ENCODE data around the gene RARG.

Gene RARG

DNA sequence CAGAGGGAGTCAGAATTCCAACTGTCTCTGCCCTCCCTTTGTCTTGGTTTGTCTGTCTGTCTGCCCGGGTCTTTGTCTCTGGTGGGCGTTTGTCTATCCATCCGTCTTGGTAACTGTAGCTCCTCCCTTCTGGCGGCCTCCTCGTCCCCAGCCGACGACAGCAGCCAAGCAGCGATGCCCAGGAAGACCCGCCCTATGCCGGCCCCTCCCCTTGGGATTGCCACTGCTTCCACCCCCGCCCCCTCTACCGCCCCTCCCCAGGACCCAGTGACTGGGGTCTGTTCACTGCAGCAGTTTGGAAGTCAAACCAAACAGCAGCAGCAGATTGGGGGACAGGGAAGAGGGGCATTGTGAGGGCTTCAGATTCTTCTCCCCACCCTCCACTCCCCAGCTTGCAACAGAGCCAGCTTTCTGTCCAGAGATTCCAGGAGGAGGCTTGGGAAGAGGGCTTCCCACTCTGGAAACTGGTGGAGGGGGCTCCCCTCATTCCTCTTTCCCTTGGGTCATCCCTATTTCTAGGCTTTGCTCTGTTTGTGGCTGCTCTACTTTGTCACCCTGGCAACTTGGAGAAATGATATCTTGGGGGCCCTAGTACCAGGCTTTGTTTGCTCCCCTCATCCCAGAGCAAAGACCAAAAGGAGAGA is 2.4 kb upstream of the RARG start:
- Mint-ChIP-seq H3K27ac (peak overlapping the region; percentile 36), H3K4me1 (ENCODE audit: low read depth) (peaks cover 51% of the 10 kb centered on the region), H3K36me3 (ENCODE audit: low read depth) (no peaks in the 10 kb centered on the region), H3K9me3 (no peaks in the 10 kb centered on the region), H3K27me3 (ENCODE audit: low read depth) (no peaks in the 10 kb centered on the region), H3K4me3 (no peak overlapping the region)

DNA sequence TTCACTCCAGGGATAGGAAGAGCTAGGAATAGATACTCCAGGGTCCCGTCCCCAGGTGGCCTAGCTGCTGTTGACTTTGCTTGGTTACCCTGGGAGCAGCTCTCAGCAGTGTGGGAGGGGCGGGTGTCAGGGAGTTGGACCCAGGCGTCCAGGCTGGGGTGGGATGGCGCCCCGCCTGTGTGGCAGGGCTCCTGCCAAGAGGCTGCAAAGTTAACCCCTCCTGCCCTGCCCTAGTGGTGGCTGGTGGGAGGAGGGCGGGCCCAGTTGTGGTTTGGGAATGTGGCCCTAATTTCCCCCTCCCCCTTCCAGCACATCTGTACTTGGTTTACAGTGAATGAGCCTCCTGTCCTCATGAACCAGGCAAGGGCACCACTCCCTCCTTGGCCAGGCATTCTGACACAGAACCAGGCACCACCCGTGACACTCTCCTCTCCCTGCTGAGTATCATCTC is 1.7 kb upstream of the RARG start:
- H3K27ac Mint-ChIP-seq = peak overlapping the region; percentile 74
- H3K9me3 Mint-ChIP-seq = no peaks in the 10 kb centered on the region
- H3K27me3 Mint-ChIP-seq (ENCODE audit: low read depth) = no peaks in the 10 kb centered on the region
- H3K36me3 Mint-ChIP-seq (ENCODE audit: low read depth) = no peaks in the 10 kb centered on the region
- peak overlapping the region; percentile 89 for H3K4me3 Mint-ChIP-seq
- H3K4me1 Mint-ChIP-seq (ENCODE audit: low read depth) = peaks cover 54% of the 10 kb centered on the region

DNA sequence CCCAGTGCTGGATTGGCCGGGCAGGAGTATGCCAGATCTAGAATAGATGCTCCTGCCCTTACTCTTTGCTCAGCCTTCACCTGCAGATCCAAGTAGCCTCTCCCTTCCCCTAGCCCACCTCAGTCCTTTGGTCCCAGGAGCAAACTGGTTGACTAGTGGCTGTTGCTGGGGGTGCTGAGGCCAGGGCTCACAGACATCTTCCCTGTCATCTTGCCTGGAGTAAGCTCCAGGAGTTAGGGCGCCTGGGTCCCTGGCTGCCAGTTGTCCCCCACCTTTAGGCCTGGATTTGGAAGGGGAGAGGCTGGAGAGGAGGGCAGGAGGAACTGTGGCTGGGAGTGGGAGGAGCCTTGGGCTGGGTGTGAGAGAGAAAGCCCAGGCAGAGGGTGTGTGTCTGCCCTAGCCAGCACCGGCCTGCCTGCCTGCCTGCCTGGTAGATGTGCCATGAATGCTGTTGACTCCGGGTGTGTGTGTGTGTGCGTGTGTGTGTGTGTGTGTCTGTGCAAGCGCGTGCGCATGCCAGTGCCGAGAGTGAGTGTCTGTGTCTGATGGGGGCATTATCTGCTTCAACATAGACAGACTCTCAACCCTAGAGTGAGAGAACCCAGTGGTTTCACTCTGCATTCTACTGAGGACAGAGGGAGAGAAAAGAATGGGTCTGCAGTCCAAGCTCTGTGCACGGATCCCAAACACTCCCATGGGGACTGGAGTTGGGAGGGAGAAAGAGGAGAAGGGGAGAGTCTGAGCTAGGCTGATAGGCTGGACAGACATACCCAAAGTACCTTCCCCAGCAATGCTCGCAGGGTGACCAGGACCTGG is 845 bp upstream of the RARG start:
- Mint-ChIP-seq H3K4me1 (ENCODE audit: low read depth) (peaks cover 57% of the 10 kb centered on the region), H3K9me3 (no peaks in the 10 kb centered on the region), H3K4me3 (peak overlapping the region; percentile 89), H3K36me3 (ENCODE audit: low read depth) (no peaks in the 10 kb centered on the region), H3K27ac (peak overlapping the region; percentile 80), H3K27me3 (ENCODE audit: low read depth) (no peaks in the 10 kb centered on the region)

DNA sequence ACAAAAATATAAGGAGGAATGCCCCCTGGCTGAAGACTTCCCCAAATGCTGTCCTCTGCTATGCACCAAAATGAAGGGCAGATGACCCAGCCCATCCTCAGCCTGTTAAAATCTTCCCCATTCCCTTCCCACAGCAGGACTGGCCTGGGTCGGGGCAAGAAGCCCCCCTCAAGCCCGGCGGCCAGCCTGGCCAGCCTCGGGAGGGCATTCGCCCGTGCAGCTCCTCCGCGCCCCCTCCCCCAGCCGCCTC is 413 bp downstream of the RARG start:
- H3K36me3 Mint-ChIP-seq (ENCODE audit: low read depth) = peaks cover 4% of the 10 kb centered on the region

DNA sequence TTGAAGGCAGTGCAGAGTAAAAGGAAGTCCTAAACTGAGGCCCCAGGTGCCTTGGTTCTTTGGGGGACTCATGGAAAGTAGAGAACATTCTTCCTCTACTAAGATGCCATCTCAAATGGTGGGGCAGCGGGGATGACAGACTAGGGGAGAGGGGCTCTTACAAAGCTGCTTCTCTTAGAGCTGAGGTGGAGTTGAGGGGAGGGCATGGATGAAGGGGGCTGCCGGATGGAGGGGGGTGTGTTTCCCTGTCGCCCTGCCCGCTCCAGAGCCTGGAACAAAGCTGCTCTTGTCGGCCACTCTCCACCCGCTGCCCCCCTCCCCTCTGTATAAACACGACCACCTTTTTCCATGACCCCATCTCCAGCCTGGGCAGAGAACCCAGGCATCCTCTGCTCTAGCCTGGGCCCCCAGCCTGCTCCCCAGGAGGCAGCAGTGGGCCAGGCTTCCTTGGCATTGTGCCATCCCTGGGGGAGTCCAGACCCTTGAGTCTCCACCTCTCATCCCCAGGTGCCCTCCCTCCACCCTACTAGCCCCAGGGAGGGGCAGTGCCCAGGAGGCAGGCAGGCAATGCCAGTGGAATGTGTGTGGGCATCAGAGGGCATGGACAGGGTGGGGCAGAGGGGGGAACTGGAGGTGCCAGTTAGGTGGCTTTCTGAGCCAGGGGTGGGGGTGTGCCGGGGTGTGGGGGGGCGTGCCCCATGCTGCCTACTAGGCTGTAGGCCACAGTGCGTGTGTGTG is 1.7 kb downstream of the RARG start:
- H3K36me3 Mint-ChIP-seq (ENCODE audit: low read depth) = peaks cover 7% of the 10 kb centered on the region
- peak overlapping the region; percentile 27 for H3K27ac Mint-ChIP-seq
- H3K9me3 Mint-ChIP-seq = no peaks in the 10 kb centered on the region
- H3K4me1 Mint-ChIP-seq (ENCODE audit: low read depth) = peaks cover 46% of the 10 kb centered on the region
- no peaks in the 10 kb centered on the region for H3K27me3 Mint-ChIP-seq (ENCODE audit: low read depth)
- H3K4me3 Mint-ChIP-seq = peak overlapping the region; percentile 9

More for the DNA sequence above, 413 bp downstream of the RARG start:
- Mint-ChIP-seq H3K27me3 (ENCODE audit: low read depth) (no peaks in the 10 kb centered on the region), H3K27ac (no peak overlapping the region), H3K4me1 (ENCODE audit: low read depth) (peaks cover 52% of the 10 kb centered on the region), H3K4me3 (peak overlapping the region; percentile 67), H3K9me3 (no peaks in the 10 kb centered on the region)

DNA sequence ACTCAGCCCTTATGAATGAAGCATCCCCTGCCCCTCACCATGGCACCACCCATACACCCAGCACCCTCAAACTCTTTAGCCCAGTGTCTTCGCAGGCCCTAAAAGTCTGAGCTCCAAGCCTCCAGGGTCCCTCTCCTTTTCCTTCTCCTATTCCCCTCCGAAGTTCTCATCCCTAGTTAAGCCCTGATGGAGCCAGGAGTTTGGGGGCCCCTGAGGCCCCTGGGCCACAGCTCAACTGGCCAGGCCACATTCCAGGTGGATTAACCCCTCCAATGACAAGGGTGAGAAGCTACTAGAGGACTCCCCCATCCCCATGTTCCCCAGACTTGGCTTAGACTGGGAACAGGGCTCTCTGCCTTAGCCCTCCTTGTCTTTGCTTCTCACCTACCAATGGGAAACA is 2.6 kb downstream of the RARG start:
- Mint-ChIP-seq H3K4me1 (ENCODE audit: low read depth) (peaks cover 51% of the 10 kb centered on the region), H3K9me3 (no peaks in the 10 kb centered on the region), H3K36me3 (ENCODE audit: low read depth) (peaks cover 11% of the 10 kb centered on the region), H3K27ac (peak overlapping the region; percentile 57), H3K4me3 (no peak overlapping the region), H3K27me3 (ENCODE audit: low read depth) (no peaks in the 10 kb centered on the region)

DNA sequence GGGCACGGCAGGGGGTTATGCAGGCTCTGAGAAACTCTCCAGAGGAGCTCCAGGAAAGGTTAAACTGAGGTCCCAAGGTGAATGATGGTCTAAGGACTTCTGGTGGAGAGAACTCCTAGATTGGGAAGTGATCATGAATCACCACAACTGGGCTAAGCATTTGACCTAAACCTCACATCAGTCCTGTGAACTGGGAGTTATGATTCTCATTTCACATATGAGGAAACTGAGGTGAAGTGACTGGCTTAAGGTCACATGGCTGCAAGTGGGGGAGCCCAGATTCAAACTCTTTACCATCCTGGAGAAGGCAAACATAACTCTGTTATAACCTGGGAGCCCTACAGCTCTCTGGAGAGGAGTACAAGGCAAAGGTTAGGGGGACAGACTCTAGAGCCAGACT is 4.2 kb downstream of the RARG start:
- no peaks in the 10 kb centered on the region for H3K9me3 Mint-ChIP-seq
- no peaks in the 10 kb centered on the region for H3K27me3 Mint-ChIP-seq (ENCODE audit: low read depth)
- no peak overlapping the region for H3K4me3 Mint-ChIP-seq
- H3K27ac Mint-ChIP-seq = no peak overlapping the region
- H3K36me3 Mint-ChIP-seq (ENCODE audit: low read depth) = peaks cover 11% of the 10 kb centered on the region
- peaks cover 53% of the 10 kb centered on the region for H3K4me1 Mint-ChIP-seq (ENCODE audit: low read depth)

DNA sequence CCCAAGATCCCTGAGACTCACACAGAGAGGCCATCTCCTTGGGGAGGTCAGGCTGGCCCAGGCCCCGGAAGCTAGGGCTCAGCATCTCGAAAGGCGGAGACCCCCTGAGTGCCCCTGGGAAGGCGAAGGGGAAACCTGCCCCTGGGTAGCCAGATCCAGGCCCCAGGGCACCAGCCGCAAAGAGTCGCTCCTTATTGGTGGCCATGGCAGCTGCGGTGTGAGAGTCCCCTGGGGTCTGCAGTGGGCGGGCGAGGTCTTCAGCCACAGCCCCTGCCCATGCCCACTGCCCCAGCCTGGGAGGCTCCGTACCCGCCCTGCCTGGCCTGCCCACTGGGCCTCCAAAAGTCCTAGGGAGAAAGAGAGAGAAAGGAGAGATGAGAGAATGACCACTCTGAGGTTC is 4.7 kb downstream of the RARG start:
- no peak overlapping the region for H3K27ac Mint-ChIP-seq
- H3K4me3 Mint-ChIP-seq = no peak overlapping the region
- H3K27me3 Mint-ChIP-seq (ENCODE audit: low read depth) = no peaks in the 10 kb centered on the region
- peaks cover 53% of the 10 kb centered on the region for H3K4me1 Mint-ChIP-seq (ENCODE audit: low read depth)
- peaks cover 11% of the 10 kb centered on the region for H3K36me3 Mint-ChIP-seq (ENCODE audit: low read depth)
- H3K9me3 Mint-ChIP-seq = no peaks in the 10 kb centered on the region

DNA sequence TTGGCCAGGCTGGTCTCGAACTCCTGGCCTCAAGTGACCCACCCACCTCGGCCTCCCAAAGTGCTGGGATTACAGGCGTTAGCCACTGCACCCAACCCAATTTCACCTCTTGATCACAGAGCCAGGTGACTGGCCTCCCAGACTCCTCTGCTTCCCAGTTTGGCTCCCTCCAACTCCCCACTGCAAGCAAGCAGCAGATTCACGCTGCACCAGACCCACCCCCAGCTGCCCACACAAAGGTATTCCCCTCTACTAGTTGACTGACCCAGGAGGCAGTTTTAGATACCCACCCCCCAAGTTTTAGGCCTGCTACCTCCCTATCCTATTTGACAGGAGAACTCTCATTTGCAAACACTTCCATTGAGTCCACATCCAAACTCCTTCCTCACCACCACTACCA is 5.2 kb downstream of the RARG start:
- Mint-ChIP-seq H3K4me3 (no peak overlapping the region), H3K27me3 (ENCODE audit: low read depth) (no peaks in the 10 kb centered on the region), H3K36me3 (ENCODE audit: low read depth) (peaks cover 14% of the 10 kb centered on the region), H3K4me1 (ENCODE audit: low read depth) (peaks cover 57% of the 10 kb centered on the region), H3K27ac (no peak overlapping the region), H3K9me3 (no peaks in the 10 kb centered on the region)

DNA sequence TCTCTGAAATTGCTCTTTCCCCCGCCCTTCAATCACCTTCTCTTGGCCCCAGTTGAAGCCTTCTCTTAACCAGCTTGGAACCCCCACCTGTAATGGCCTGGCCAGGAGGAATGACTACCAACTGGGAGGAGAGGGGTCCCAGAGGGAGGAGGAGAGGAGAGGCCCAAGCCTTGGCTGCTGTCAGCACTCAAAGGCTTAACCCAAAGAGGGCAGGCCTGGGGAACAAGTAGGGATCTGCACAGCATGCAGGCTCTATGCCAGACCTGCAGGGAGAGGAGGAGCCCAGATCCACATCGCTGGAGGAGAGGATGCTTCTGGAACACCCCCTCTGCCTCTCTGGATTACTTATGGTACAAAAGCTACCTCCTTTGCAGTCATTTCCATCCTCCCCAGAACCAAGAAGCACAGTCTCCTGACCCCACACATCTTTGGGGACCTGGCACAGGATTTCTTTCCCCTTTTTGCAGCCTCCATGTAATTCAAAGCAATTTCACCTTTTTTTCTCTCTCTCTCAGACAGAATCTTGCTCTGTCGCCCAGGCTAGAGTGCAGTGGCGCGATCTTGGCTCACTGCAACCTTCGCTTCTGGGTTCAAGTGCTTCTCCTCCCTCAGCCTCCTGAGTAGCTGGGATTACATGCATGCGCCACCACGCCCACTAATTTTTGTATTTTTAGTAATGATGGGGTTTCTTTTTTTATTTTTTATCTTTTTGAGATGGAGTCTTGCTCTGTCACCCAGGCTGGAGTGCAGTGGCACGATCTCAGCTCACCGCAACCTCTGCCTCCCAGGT is 6.2 kb downstream of the RARG start:
- Mint-ChIP-seq H3K27ac (peak overlapping the region; percentile 22), H3K9me3 (no peaks in the 10 kb centered on the region), H3K27me3 (ENCODE audit: low read depth) (no peaks in the 10 kb centered on the region), H3K4me3 (no peak overlapping the region), H3K36me3 (ENCODE audit: low read depth) (peaks cover 14% of the 10 kb centered on the region), H3K4me1 (ENCODE audit: low read depth) (peaks cover 59% of the 10 kb centered on the region)

DNA sequence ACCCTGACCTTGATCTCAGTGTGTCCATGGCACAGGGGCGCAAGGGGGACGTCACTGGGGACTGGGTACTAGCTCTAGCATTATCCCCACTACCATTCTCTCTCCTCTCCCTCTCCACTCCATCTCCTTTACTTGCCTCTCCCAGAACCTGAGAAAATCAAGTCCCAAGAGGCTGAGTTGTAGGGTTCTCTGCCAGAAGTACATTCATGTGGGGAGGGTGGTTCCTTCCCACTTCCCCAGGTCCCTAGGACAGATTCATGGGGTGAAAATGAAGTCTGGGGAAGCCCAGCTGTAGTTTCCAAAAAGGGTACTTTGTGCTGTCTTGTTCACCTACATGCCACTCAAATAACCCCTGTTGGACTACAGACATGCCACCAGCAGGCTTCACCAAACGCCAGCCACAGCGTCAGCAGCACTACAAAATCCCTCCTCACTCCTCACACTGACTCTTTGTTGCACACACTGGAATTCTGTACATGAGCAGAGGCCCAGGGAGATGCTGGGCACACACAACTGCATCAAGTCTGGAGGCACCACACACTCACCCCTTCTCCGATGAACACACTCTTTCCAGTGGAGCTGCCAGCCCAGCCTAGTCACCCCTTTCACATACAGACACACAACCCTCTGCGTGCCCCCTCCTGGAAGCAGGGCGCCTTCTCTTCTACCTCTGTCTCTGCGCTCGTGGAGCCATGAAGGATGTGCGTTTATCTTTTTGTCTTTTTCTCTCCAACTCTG is 6.9 kb downstream of the RARG start:
- no peaks in the 10 kb centered on the region for H3K27me3 Mint-ChIP-seq (ENCODE audit: low read depth)
- H3K9me3 Mint-ChIP-seq = no peaks in the 10 kb centered on the region
- no peak overlapping the region for H3K4me3 Mint-ChIP-seq
- peaks cover 14% of the 10 kb centered on the region for H3K36me3 Mint-ChIP-seq (ENCODE audit: low read depth)
- peak overlapping the region; percentile 55 for H3K27ac Mint-ChIP-seq
- H3K4me1 Mint-ChIP-seq (ENCODE audit: low read depth) = peaks cover 61% of the 10 kb centered on the region

DNA sequence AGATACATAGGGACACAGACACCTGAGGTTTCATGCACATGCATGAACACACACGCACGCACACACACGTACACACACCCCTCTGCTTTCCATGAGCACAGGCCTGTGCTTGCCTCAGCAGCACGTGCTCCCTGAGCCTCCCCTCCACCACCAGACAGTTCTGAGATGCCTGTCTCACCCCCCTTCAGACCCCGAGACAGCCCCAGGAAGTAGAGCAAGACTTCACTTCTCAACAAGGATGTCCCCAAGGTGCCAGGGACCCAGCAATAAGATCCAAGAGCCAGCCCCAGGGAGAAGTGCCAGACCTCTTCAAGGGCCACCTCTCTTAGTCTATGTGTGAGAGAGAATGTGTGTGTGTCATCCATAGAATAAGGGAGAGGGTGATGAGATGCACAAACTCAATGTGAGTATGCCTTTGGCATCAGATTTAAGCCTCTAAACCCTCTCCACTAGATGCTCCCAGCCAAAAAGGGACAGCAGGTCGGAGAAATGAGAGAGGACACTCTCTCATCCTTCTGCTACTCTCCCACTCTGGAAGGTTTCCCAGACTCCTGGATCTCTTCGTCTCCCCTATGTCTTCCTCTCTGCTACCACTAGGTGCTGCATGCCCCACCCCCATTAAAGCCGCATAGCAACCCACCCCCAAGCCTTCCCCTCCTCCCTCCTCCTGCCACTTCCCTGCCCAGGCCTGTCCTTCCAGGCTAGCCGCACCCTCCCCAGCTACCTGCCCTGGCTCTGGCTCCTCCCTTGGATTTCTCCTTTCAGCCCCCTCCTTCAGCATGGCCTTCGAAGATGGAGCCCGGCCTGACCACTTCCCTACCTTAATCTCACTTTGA is 7.7 kb downstream of the RARG start:
- H3K4me3 Mint-ChIP-seq = peak overlapping the region; percentile 61

DNA sequence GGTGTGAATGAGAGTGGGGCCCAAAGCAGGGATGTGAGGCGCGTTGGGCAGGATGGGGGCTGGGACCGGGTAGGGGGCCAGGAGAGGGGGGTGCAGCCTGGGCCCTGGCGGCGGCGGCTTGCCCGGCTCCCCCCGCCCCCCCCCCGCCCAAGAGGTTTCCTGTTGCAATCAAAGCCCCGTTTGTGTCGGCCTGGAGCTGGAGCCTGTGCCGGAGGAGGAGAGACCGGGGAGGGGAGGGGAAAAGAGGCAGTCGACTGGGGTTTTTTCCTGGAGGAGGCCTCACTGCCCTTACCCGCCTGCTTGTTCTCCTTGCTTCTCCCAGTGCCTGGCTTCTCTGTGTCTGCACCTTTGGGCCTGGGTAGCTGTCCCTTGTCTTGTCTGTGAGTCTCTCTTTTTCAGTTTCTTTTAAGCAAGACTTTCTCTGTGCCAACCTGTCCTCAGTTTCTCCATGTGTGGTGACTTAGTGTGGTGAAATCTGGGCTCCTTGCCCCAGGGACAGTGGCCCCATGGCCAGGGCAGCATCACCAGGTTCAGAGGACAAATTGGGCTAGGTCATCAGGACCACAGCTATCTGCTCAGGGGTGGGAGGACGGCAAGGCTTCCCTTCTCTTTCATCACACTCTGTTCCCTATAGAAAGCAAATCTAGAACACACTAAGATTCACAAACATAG is 8.5 kb downstream of the RARG start:
- Mint-ChIP-seq H3K9me3 (no peaks in the 10 kb centered on the region), H3K36me3 (ENCODE audit: low read depth) (peaks cover 23% of the 10 kb centered on the region), H3K4me3 (peak overlapping the region; percentile 61), H3K27ac (peak overlapping the region; percentile 92), H3K4me1 (ENCODE audit: low read depth) (peaks cover 61% of the 10 kb centered on the region), H3K27me3 (ENCODE audit: low read depth) (no peaks in the 10 kb centered on the region)

More for the DNA sequence above, 7.7 kb downstream of the RARG start:
- Mint-ChIP-seq H3K36me3 (ENCODE audit: low read depth) (peaks cover 18% of the 10 kb centered on the region), H3K27me3 (ENCODE audit: low read depth) (no peaks in the 10 kb centered on the region), H3K27ac (peak overlapping the region; percentile 78), H3K4me1 (ENCODE audit: low read depth) (peaks cover 58% of the 10 kb centered on the region), H3K9me3 (no peaks in the 10 kb centered on the region)

Measured in T-helper 1 cell treated with Interleukin-12 subunit alpha and Interleukin-12 subunit beta and Interleukin-4 antibody, amounts not matched to agents 30 μg/mL and 1 μg/mL, for 36 hours (primary cell).